Vagina (tissue), 2 donors: Measurements from ENCODE around the gene IRAK1. TPM values are rescaled to one million over a fixed set of nuclear protein-coding genes. Genes with fewer than 3 reads are reported as not detected.

Experiments
- DNase-seq, 2 donors: peaks; one replicate each; pipeline ENCODE4 v3.0.0-alpha.2; 2017; ENCODE audit errors: extremely low spot score in 2 of 2
- H3K27ac ChIP-seq: fragments of 200-600 bp; sonication (generic); one replicate; pipeline ENCODE4 v1.5.1; 2019
- H3K27me3 ChIP-seq: fragments of 200-600 bp; sonication (generic); one replicate; pipeline ENCODE4 v1.5.1; 2019
- H3K36me3 ChIP-seq, 2 donors: fragments of 200-600 bp; sonication (generic); one replicate each; pipeline ENCODE4 v1.5.1; 2017 to 2019
- H3K4me1 ChIP-seq: fragments of 200-600 bp; sonication (generic); one replicate; pipeline ENCODE4 v1.5.1; 2019
- H3K4me3 ChIP-seq, 2 donors: fragments of 200-600 bp; sonication (generic); 1 replicate in 1 of 2; 2 replicates in 1 of 2; pipeline ENCODE4 v1.5.1; 2016 to 2019
- H3K9me3 ChIP-seq: fragments of 200-600 bp; sonication (generic); one replicate; pipeline ENCODE4 v1.5.1; 2019
- CTCF ChIP-seq, 3 experiments: fragments of 450-650 bp in 2 of 3; fragments of 200-600 bp in 1 of 3; sonication (generic) in 1 of 3; IDR thresholded peaks; one replicate each; pipeline ENCODE4 v1.5.1; 2017 to 2019; ENCODE audit warnings: antibody characterized with exemption in 3 of 3, mild to moderate bottlenecking in 2 of 3, moderate library complexity in 2 of 3
- POLR2A ChIP-seq, 2 donors: fragments of 450-650 bp; IDR thresholded peaks; one replicate each; pipeline ENCODE4 v1.6.1; 2017; ENCODE audit warnings: antibody characterized with exemption in 2 of 2, mild to moderate bottlenecking in 2 of 2, moderate library complexity in 2 of 2
- POLR2AphosphoS5 ChIP-seq, 2 donors: sonication (generic); formaldehyde crosslinking; IDR thresholded peaks; one replicate each; pipeline ENCODE4 v1.9.0; 2017; ENCODE audit warnings: antibody characterized with exemption in 2 of 2, mild to moderate bottlenecking in 2 of 2, low read depth in 1 of 2; ENCODE audit not compliant: insufficient read depth in 1 of 2
- intact Hi-C: fragments of 100-400 bp; cut with DNase I; formaldehyde crosslinking; loops from one replicate; pipeline ENCODE4 v1.15.1; 2023
- total RNA-seq: library from RNA; depleted of rRNA; stranded (reverse); fragments of >200 nt; gene quantifications from one replicate; pipeline ENCODE4 v1.2.3, GENCODE V29; 2016

Gene IRAK1
- total RNA-seq, 1 donor from 2014 or later = 46.7 TPM

GRCh38 chrX:154012336-154012991 lies 7.2 kb downstream of the IRAK1 start:
- no peak for DNase-seq
- Histone ChIP-seq H3K36me3 (peaks cover 0 to 15% of the 10 kb centered on the region in 2 donors), H3K27ac (no peak overlapping the region), H3K27me3 (no peaks in the 10 kb centered on the region), H3K4me3 (no peak overlapping the region), H3K4me1 (peaks cover 10% of the 10 kb centered on the region), H3K9me3 (no peaks in the 10 kb centered on the region)
- TF ChIP-seq CTCF (IDR thresholded peaks at IDR 0.05) = no peak
- no peak for TF ChIP-seq POLR2AphosphoS5 (IDR thresholded peaks at IDR 0.05; ENCODE audit: insufficient read depth in 1 of 2, low read depth in 1 of 2)
- no peak for TF ChIP-seq POLR2A (IDR thresholded peaks at IDR 0.05)
- intact Hi-C loops = no loop called here

- no peak for DNase-seq
- Histone ChIP-seq H3K9me3 (no peaks in the 10 kb centered on the region), H3K4me3 (no peak overlapping the region), H3K4me1 (peaks cover 10% of the 10 kb centered on the region), H3K27ac (no peak overlapping the region), H3K36me3 (peaks cover 0 to 8% of the 10 kb centered on the region in 2 donors), H3K27me3 (no peaks in the 10 kb centered on the region)
- no peak for TF ChIP-seq POLR2A (IDR thresholded peaks at IDR 0.05)
- TF ChIP-seq POLR2AphosphoS5 (IDR thresholded peaks at IDR 0.05; ENCODE audit: insufficient read depth in 1 of 2, low read depth in 1 of 2) = no peak
- TF ChIP-seq CTCF (IDR thresholded peaks at IDR 0.05) = no peak
- intact Hi-C loops = no loop called here
Measured at GRCh38 chrX:154011376-154012335, 8.0 kb downstream of the IRAK1 start.

GRCh38 chrX:154010330-154011087 lies 9.2 kb downstream of the IRAK1 start:
- H3K36me3 ChIP-seq = no peaks in the 10 kb centered on the region
- peaks cover 10% of the 10 kb centered on the region for H3K4me1 ChIP-seq
- DNase-seq = no peak
- TF ChIP-seq POLR2AphosphoS5 (IDR thresholded peaks at IDR 0.05; ENCODE audit: insufficient read depth in 1 of 2, low read depth in 1 of 2) (no peak), POLR2A (IDR thresholded peaks at IDR 0.05) (no peak), CTCF (IDR thresholded peaks at IDR 0.05) (no peak)
- no peaks in the 10 kb centered on the region for H3K27me3 ChIP-seq
- H3K4me3 ChIP-seq = no peak overlapping the region
- no peaks in the 10 kb centered on the region for H3K9me3 ChIP-seq
- intact Hi-C loops = no loop called here
- no peak overlapping the region for H3K27ac ChIP-seq

GRCh38 chrX:154008521-154008920 lies 11.2 kb downstream of the IRAK1 start:
- no peak overlapping the region for H3K4me3 ChIP-seq
- TF ChIP-seq CTCF (IDR thresholded peaks at IDR 0.05) = no peak
- no peak for TF ChIP-seq POLR2AphosphoS5 (IDR thresholded peaks at IDR 0.05; ENCODE audit: insufficient read depth in 1 of 2, low read depth in 1 of 2)
- TF ChIP-seq POLR2A (IDR thresholded peaks at IDR 0.05) = no peak
- H3K9me3 ChIP-seq = no peaks in the 10 kb centered on the region
- no peaks in the 10 kb centered on the region for H3K27me3 ChIP-seq
- peaks cover 5% of the 10 kb centered on the region for H3K4me1 ChIP-seq
- H3K27ac ChIP-seq = no peak overlapping the region
- no peak for DNase-seq
- no peaks in the 10 kb centered on the region for H3K36me3 ChIP-seq
- intact Hi-C loops = no loop called here
